HEK293T (cell line): ENCODE data around the gene KCNK4.

Source experiments
- CTCF ChIA-PET: fragments of 350-600 bp; formaldehyde crosslinking; extraction: SDS; loops from one replicate; lab custom pipeline; 2021; ENCODE audit warnings: antibody characterized with exemption, inconsistent platforms; lab: Yijun Ruan, JAX
- POLR2A ChIA-PET: fragments of 350-600 bp; formaldehyde crosslinking; extraction: SDS; loops from one replicate; lab custom pipeline; 2020; ENCODE audit warnings: antibody characterized with exemption, inconsistent platforms; lab: Yijun Ruan, JAX
- DNase-seq: peaks from one replicate; pipeline ENCODE4 v3.0.0; 2012; ENCODE audit warnings: mixed read lengths; ENCODE audit errors: extremely low spot score
- ARNT ChIP-seq: fragments of 450-650 bp; IDR thresholded peaks from 2 replicates; pipeline ENCODE4 v1.6.1; 2017; ENCODE audit warnings: mild to moderate bottlenecking
- BHLHE40 ChIP-seq: fragments of 450-650 bp; IDR thresholded peaks from 2 replicates; pipeline ENCODE4 v1.6.1; 2016; ENCODE audit warnings: mild to moderate bottlenecking, moderate library complexity, borderline replicate concordance
- CTBP1 ChIP-seq: fragments of 450-650 bp; IDR thresholded peaks from 2 replicates; pipeline ENCODE4 v1.6.1; 2016; ENCODE audit warnings: borderline replicate concordance
- ELF4 ChIP-seq: fragments of 450-650 bp; IDR thresholded peaks from 2 replicates; pipeline ENCODE4 v1.6.1; 2017; ENCODE audit warnings: antibody characterized with exemption
- FOXA1 ChIP-seq: fragments of 450-650 bp; IDR thresholded peaks from 2 replicates; pipeline ENCODE4 v1.6.1; 2016; ENCODE audit warnings: mild to moderate bottlenecking
- FOXK2 ChIP-seq: fragments of 450-650 bp; IDR thresholded peaks from 2 replicates; pipeline ENCODE4 v1.6.1; 2016; ENCODE audit warnings: mild to moderate bottlenecking
- FOXM1 ChIP-seq: fragments of 450-650 bp; IDR thresholded peaks from 2 replicates; pipeline ENCODE4 v1.6.1; 2017; ENCODE audit warnings: mild to moderate bottlenecking, borderline replicate concordance
- HDGF ChIP-seq: fragments of 450-650 bp; IDR thresholded peaks from 2 replicates; pipeline ENCODE4 v1.6.1; 2017; ENCODE audit warnings: antibody characterized with exemption, borderline replicate concordance
- L3MBTL2 ChIP-seq: fragments of 450-650 bp; conservative IDR thresholded peaks from 2 replicates; pipeline ENCODE4 v1.6.1; 2016; ENCODE audit warnings: mild to moderate bottlenecking
- LEF1 ChIP-seq: fragments of 450-650 bp; IDR thresholded peaks from 2 replicates; pipeline ENCODE4 v1.6.1; 2017; ENCODE audit warnings: mild to moderate bottlenecking, borderline replicate concordance
- NFRKB ChIP-seq: fragments of 450-650 bp; IDR thresholded peaks from 2 replicates; pipeline ENCODE4 v1.6.1; 2016; ENCODE audit warnings: mild to moderate bottlenecking, moderate library complexity
- PKNOX1 ChIP-seq: fragments of 450-650 bp; IDR thresholded peaks from 2 replicates; pipeline ENCODE4 v1.6.1; 2016
- SP1 ChIP-seq: fragments of 450-650 bp; IDR thresholded peaks from 2 replicates; pipeline ENCODE4 v1.6.1; 2017
- SUZ12 ChIP-seq: fragments of 450-650 bp; IDR thresholded peaks from 2 replicates; pipeline ENCODE4 v1.6.1; 2016; ENCODE audit warnings: mild to moderate bottlenecking
- TARDBP ChIP-seq: fragments of 450-650 bp; IDR thresholded peaks from 2 replicates; pipeline ENCODE4 v1.6.1; 2016
- ZNF384 ChIP-seq: fragments of 450-650 bp; IDR thresholded peaks from 2 replicates; pipeline ENCODE4 v1.6.1; 2016

KCNK4 gene

GRCh38 chr11:64275031-64275800 lies 15.9 kb upstream of the KCNK4 start:
- POLR2A ChIA-PET: interaction anchor here (0.8 to 1.4 kb wide), 2 partner anchors 12 to 74 kb away, joined by 3 read pairs; no protein-coding TSS in a partner anchor
- CTCF ChIA-PET: interaction anchor here (0.6 to 1.1 kb wide), 2 partner anchors 32 to 80 kb away, joined by 3 to 4 read pairs; no protein-coding TSS in a partner anchor
- TF ChIP-seq LEF1 (no peak), NFRKB (no peak)
- no peak for DNase-seq

- TF ChIP-seq FOXM1 (no peak), SP1 (no peak), NFRKB (no peak), L3MBTL2 (no peak), PKNOX1 (no peak), HDGF (no peak), ELF4 (no peak), ZNF384 (no peak), BHLHE40 (no peak), LEF1 (no peak), SUZ12 (no peak), ARNT (no peak), TARDBP (no peak), FOXK2 (no peak)
- DNase-seq: no peak
- ChIA-PET CTCF (interaction anchor here (0.6 to 1.1 kb wide), 4 partner anchors 25 to 350 kb away, joined by 3 to 8 read pairs (median 4); no protein-coding TSS in a partner anchor), POLR2A (interaction anchor here (0.8 to 1.6 kb wide), 4 partner anchors 11 to 74 kb away, joined by 3 to 4 read pairs (median 3); partner anchors contain the start of genes PRDX5 and TRMT112)
These were observed 15.3 kb upstream of the KCNK4 start for GRCh38 chr11:64275841-64276240.

- CTCF ChIA-PET: interaction anchor here (0.6 to 1.1 kb wide), 2 partner anchors 24 to 349 kb away, joined by 3 to 8 read pairs; no protein-coding TSS in a partner anchor
- POLR2A ChIA-PET: interaction anchor here (1.1 to 1.6 kb wide), 3 partner anchors 10 to 41 kb away, joined by 3 to 4 read pairs (median 3); partner anchors contain the start of genes PRDX5 and TRMT112
- DNase-seq: no peak
- no peak for TF ChIP-seq FOXA1
- no peak for TF ChIP-seq SP1
- no peak for TF ChIP-seq FOXK2
- no peak for TF ChIP-seq BHLHE40
- no peak for TF ChIP-seq ELF4
- TF ChIP-seq NFRKB: no peak
- no peak for TF ChIP-seq LEF1
- TF ChIP-seq FOXM1: no peak
- no peak for TF ChIP-seq TARDBP
- no peak for TF ChIP-seq ARNT
- no peak for TF ChIP-seq SUZ12
- no peak for TF ChIP-seq CTBP1
- TF ChIP-seq ZNF384: no peak
- TF ChIP-seq HDGF: no peak
- TF ChIP-seq PKNOX1: no peak
- TF ChIP-seq L3MBTL2: no peak
These were observed 14.3 kb upstream of the KCNK4 start for GRCh38 chr11:64276653-64277431.

GRCh38 chr11:64278576-64279190 lies 12.4 kb upstream of the KCNK4 start:
- no peak for DNase-seq
- TF ChIP-seq BHLHE40: no peak
- no peak for TF ChIP-seq LEF1
- TF ChIP-seq L3MBTL2: no peak
- TF ChIP-seq ZNF384: no peak
- TF ChIP-seq CTBP1: no peak
- TF ChIP-seq SUZ12: no peak
- no peak for TF ChIP-seq TARDBP
- no peak for TF ChIP-seq FOXA1
- no peak for TF ChIP-seq NFRKB
- TF ChIP-seq ARNT: no peak
- TF ChIP-seq FOXK2: no peak
- no peak for TF ChIP-seq HDGF
- TF ChIP-seq ELF4: no peak
- POLR2A ChIA-PET: no interaction called here
- CTCF ChIA-PET: no interaction called here

GRCh38 chr11:64281957-64282770 lies 8.9 kb upstream of the KCNK4 start:
- TF ChIP-seq ZNF384 (no peak), FOXM1 (no peak), PKNOX1 (no peak), SUZ12 (no peak), CTBP1 (no peak), NFRKB (no peak), ARNT (no peak), LEF1 (no peak), FOXK2 (no peak), L3MBTL2 (no peak), ELF4 (no peak), SP1 (no peak), TARDBP (no peak), FOXA1 (no peak), HDGF (no peak), BHLHE40 (no peak)
- CTCF ChIA-PET: no interaction called here
- POLR2A ChIA-PET: interaction anchor here (8.5 kb wide), 1 partner anchor 11 kb away, joined by 81 read pairs; no protein-coding TSS in a partner anchor
- DNase-seq: no peak
